Esophagus muscularis mucosa (tissue), 4 donors: Measurements from ENCODE around the gene ABHD12B. TPM values are rescaled to one million over a fixed set of nuclear protein-coding genes. Genes with fewer than 3 reads are reported as not detected.
"Not testable (repeated sequence)": the region's sequence is repeated elsewhere in the genome, so short reads cannot be mapped to it uniquely, and the experiment has no call there.

ENCODE experiments used
- DNase-seq: peaks from one replicate; pipeline ENCODE4 v3.0.0-alpha.2; 2017; ENCODE audit errors: extremely low spot score
- H3K27ac ChIP-seq, 4 donors: fragments of 200-600 bp; sonication (generic); replicated peaks in 1 of 4; 1 replicate in 3 of 4; 2 replicates in 1 of 4; pipeline ENCODE4 v1.5.1; 2016 to 2019; ENCODE audit warnings: mild to moderate bottlenecking in 1 of 4
- H3K27me3 ChIP-seq, 4 donors: fragments of 200-600 bp; sonication (generic); one replicate each; pipeline versions ENCODE4 v1.5.1 to v1.6.0; 2016 to 2019
- H3K36me3 ChIP-seq, 4 donors: fragments of 200-600 bp; sonication (generic); one replicate each; pipeline ENCODE4 v1.5.1; 2016 to 2019
- H3K4me1 ChIP-seq, 4 donors: fragments of 200-600 bp; sonication (generic); one replicate each; pipeline ENCODE4 v1.5.1; 2016 to 2019
- H3K4me3 ChIP-seq, 4 donors: fragments of 200-600 bp; sonication (generic); 1 replicate in 2 of 4; 2 replicates in 2 of 4; pipeline ENCODE4 v1.5.1; 2016 to 2019; ENCODE audit warnings: mild to moderate bottlenecking in 4 of 4, moderate library complexity in 1 of 4
- H3K9me3 ChIP-seq, 4 donors: fragments of 200-600 bp; sonication (generic); 1 replicate in 3 of 4; 2 replicates in 1 of 4; pipeline ENCODE4 v1.5.1; 2016 to 2019
- EP300 ChIP-seq: sonication (generic); formaldehyde crosslinking; IDR thresholded peaks from one replicate; pipeline ENCODE4 v1.6.1; 2017; ENCODE audit warnings: antibody characterized with exemption
- POLR2A ChIP-seq: fragments of 450-650 bp; IDR thresholded peaks from one replicate; pipeline ENCODE4 v1.6.1; 2017; ENCODE audit warnings: antibody characterized with exemption, moderate library complexity, mild to moderate bottlenecking, low read depth
- POLR2AphosphoS5 ChIP-seq, 2 donors: sonication (generic); formaldehyde crosslinking; IDR thresholded peaks; one replicate each; pipeline ENCODE4 v1.6.1; 2017; ENCODE audit warnings: antibody characterized with exemption in 2 of 2
- WGBS: methylation state at CpG from one replicate; pipeline ENCODE4 v1.1.5; 2018; 5-methylcytosine and 5-hydroxymethylcytosine counted together
- intact Hi-C: fragments of 100-400 bp; cut with DNase I; formaldehyde crosslinking; loops from one replicate; pipeline ENCODE4 v1.15.1; 2023
- total RNA-seq, 4 donors: library from RNA; depleted of rRNA; stranded (reverse); fragments of >200 nt; gene quantifications; one replicate each; pipeline versions ENCODE4 v1.1.0 to v1.2.1, GENCODE V29; 2016
- TF ChIP-seq, protein P1 (sequence below), 3 experiments: fragments of 200-600 bp in 2 of 3; fragments of 450-650 bp in 1 of 3; sonication (generic) in 2 of 3; IDR thresholded peaks; one replicate each; pipeline ENCODE4 v1.5.1; 2017 to 2019; ENCODE audit warnings: antibody characterized with exemption in 3 of 3, mild to moderate bottlenecking in 2 of 3, moderate library complexity in 1 of 3

ABHD12B gene
- total RNA-seq, 4 donors from 2014 or later, result not detected

GRCh38 chr14:50887476-50887875, 15.6 kb downstream of the ABHD12B start:
- H3K4me3 ChIP-seq, result no peak overlapping the region
- intact Hi-C loops, result no loop called here
- no peaks in the 10 kb centered on the region for H3K4me1 ChIP-seq
- H3K36me3 ChIP-seq, result no peaks in the 10 kb centered on the region
- no peaks in the 10 kb centered on the region for H3K9me3 ChIP-seq
- no peak for DNase-seq
- TF ChIP-seq POLR2A (no peak), EP300 (no peak), POLR2AphosphoS5 (IDR thresholded peaks at IDR 0.05) (no peak)
- TF ChIP-seq, protein P1, sequence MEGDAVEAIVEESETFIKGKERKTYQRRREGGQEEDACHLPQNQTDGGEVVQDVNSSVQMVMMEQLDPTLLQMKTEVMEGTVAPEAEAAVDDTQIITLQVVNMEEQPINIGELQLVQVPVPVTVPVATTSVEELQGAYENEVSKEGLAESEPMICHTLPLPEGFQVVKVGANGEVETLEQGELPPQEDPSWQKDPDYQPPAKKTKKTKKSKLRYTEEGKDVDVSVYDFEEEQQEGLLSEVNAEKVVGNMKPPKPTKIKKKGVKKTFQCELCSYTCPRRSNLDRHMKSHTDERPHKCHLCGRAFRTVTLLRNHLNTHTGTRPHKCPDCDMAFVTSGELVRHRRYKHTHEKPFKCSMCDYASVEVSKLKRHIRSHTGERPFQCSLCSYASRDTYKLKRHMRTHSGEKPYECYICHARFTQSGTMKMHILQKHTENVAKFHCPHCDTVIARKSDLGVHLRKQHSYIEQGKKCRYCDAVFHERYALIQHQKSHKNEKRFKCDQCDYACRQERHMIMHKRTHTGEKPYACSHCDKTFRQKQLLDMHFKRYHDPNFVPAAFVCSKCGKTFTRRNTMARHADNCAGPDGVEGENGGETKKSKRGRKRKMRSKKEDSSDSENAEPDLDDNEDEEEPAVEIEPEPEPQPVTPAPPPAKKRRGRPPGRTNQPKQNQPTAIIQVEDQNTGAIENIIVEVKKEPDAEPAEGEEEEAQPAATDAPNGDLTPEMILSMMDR (IDR thresholded peaks at IDR 0.05), result no peak
- H3K27me3 ChIP-seq, result peaks cover 0 to 5% (median 0%) of the 10 kb centered on the region in 4 donors
- H3K27ac ChIP-seq, result no peak overlapping the region

DNA sequence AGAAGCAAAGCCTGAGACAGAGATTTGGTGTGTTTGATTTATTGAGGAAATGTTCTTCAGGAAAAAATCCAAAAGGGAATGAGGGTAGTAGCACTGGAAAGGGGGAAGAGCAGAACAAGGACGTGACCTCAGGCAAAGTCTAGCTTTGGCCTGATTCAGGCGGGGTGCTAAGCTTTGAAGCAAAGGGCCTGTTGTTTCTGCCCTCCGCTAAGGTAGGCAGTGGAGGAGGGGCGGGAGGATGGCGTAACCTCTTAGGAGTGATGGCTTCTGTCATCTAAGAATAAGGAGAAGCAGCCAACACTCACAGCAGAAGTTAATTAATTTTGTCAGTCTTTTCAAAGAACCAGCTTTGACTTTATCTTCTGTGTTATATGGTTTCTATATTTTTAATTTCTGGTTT, 20.4 kb downstream of the ABHD12B start:
- 71% methylated on average over 5 of the region's 5 CpGs for WGBS
- intact Hi-C loops, result no loop called here

DNA sequence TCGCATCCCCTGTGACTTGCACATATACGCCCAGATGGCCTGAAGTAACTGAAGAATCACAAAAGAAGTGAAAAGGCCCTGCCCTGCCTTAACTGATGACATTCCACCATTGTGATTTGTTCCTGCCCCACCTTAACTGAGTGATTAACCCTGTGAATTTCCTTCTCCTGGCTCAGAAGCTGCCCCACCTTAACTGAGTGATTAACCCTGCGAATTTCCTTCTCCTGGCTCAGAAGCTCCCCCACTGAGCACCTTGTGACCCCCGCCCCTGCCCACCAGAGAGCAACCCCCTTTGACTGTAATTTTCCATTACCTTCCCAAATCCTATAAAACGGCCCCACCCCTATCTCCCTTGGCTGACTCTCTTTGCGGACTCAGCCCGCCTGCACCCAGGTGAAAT, 24.6 kb downstream of the ABHD12B start:
- H3K4me3 ChIP-seq, H3K27me3 ChIP-seq, DNase-seq, H3K27ac ChIP-seq, H3K9me3 ChIP-seq, H3K36me3 ChIP-seq, intact Hi-C loops, H3K4me1 ChIP-seq: not testable (repeated sequence)
- WGBS, result 95% methylated on average over 7 of the region's 7 CpGs

More for the DNA sequence above, 20.4 kb downstream of the ABHD12B start:
- no peaks in the 10 kb centered on the region for H3K4me1 ChIP-seq
- no peak for DNase-seq
- no peaks in the 10 kb centered on the region for H3K36me3 ChIP-seq
- no peak overlapping the region for H3K4me3 ChIP-seq
- no peaks in the 10 kb centered on the region for H3K27me3 ChIP-seq
- H3K27ac ChIP-seq, result no peak overlapping the region
- TF ChIP-seq EP300 (no peak), POLR2A (no peak), POLR2AphosphoS5 (IDR thresholded peaks at IDR 0.05) (no peak)
- TF ChIP-seq, protein P1 (IDR thresholded peaks at IDR 0.05), result no peak
- no peaks in the 10 kb centered on the region for H3K9me3 ChIP-seq

- H3K9me3 ChIP-seq, DNase-seq, H3K27ac ChIP-seq, H3K36me3 ChIP-seq, intact Hi-C loops, H3K4me1 ChIP-seq, H3K27me3 ChIP-seq, H3K4me3 ChIP-seq: not testable (repeated sequence)
- WGBS, result 92% methylated on average over 1 of the region's 1 CpG
These were observed 25.2 kb downstream of the ABHD12B start for GRCh38 chr14:50897005-50897404.

- DNase-seq, result no peak
- 96% methylated on average over 6 of the region's 6 CpGs for WGBS
- intact Hi-C loops, result no loop called here
These were observed 25.9 kb downstream of the ABHD12B start for GRCh38 chr14:50897658-50898175.

DNA sequence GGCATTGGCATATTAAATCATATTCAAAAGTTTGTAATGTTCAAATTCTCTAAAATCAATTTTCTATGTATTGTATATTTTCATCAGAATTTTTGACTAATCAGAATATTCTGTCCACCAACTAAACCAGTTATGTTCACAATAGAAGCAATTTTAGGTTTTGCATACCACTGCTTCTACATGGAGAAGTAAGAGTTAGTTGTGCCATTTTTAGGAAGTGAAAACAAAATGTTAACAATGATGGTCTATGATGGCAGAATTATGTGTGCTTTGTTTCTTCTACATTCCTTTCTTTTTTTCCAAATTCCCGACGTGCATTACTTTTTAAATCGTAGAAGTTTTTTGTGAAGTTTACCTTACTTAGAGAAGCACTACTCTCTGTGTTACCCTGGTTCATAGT, 29.5 kb downstream of the ABHD12B start:
- peaks cover 0 to 29% (median 3%) of the 10 kb centered on the region in 4 donors for H3K36me3 ChIP-seq
- H3K27ac ChIP-seq, result no peak overlapping the region
- H3K4me3 ChIP-seq, result no peak overlapping the region
- H3K9me3 ChIP-seq, result peaks cover 0 to 6% (median 0%) of the 10 kb centered on the region in 4 donors
- H3K27me3 ChIP-seq, result no peaks in the 10 kb centered on the region
- no peak for DNase-seq
- no peaks in the 10 kb centered on the region for H3K4me1 ChIP-seq
- 83% methylated on average over 3 of the region's 3 CpGs for WGBS
- intact Hi-C loops, result no loop called here
- TF ChIP-seq POLR2AphosphoS5 (IDR thresholded peaks at IDR 0.05) (no peak), POLR2A (no peak), EP300 (no peak)
- TF ChIP-seq, protein P1 (IDR thresholded peaks at IDR 0.05), result no peak

More at GRCh38 chr14:50897658-50898175, 25.9 kb downstream of the ABHD12B start:
- Histone ChIP-seq H3K36me3 (peaks cover 0 to 7% (median 0%) of the 10 kb centered on the region in 4 donors), H3K4me1 (no peaks in the 10 kb centered on the region), H3K27ac (no peak overlapping the region), H3K9me3 (no peaks in the 10 kb centered on the region), H3K27me3 (no peaks in the 10 kb centered on the region), H3K4me3 (no peak overlapping the region)
- TF ChIP-seq EP300 (no peak), POLR2AphosphoS5 (IDR thresholded peaks at IDR 0.05) (no peak), POLR2A (no peak)
- TF ChIP-seq, protein P1 (IDR thresholded peaks at IDR 0.05), result no peak
